ENCODE data around the gene CPEB1. TPM values are rescaled to one million over a fixed set of nuclear protein-coding genes. Genes with fewer than 3 reads are reported as not detected.

Gene CPEB1
- total RNA-seq, 1 donor from 2014 or later = 2.5 TPM

DNA sequence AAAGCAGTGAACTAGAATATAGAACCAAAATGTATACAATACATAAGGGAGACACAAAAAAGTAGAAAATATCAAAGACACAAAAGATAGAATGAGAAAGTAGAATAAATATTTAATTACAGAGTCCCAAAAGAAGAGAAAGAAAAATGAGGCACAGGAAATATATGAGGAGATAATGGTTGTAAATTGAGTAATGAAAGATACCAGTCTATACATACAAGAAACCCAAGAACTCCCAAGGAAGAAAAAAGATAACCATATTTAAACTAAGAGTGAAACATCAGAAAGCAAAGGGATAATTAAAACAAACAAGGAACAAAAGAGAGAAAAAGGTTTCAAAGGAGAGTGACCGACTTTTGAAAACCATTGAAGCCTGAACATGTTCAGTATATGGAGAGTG is 47.3 kb downstream of the CPEB1 start:
- TF ChIP-seq, protein P1, sequence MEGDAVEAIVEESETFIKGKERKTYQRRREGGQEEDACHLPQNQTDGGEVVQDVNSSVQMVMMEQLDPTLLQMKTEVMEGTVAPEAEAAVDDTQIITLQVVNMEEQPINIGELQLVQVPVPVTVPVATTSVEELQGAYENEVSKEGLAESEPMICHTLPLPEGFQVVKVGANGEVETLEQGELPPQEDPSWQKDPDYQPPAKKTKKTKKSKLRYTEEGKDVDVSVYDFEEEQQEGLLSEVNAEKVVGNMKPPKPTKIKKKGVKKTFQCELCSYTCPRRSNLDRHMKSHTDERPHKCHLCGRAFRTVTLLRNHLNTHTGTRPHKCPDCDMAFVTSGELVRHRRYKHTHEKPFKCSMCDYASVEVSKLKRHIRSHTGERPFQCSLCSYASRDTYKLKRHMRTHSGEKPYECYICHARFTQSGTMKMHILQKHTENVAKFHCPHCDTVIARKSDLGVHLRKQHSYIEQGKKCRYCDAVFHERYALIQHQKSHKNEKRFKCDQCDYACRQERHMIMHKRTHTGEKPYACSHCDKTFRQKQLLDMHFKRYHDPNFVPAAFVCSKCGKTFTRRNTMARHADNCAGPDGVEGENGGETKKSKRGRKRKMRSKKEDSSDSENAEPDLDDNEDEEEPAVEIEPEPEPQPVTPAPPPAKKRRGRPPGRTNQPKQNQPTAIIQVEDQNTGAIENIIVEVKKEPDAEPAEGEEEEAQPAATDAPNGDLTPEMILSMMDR (IDR thresholded peaks at IDR 0.05) = no peak
- Histone ChIP-seq H3K9me3 (no peaks in the 10 kb centered on the region), H3K27me3 (peaks cover 12% of the 10 kb centered on the region), H3K36me3 (no peaks in the 10 kb centered on the region), H3K27ac (no peak overlapping the region), H3K4me3 (no peak overlapping the region), H3K4me1 (no peaks in the 10 kb centered on the region)
- DNase-seq (no peak), ATAC-seq (no peak)
- intact Hi-C loops (cut with DNase I) = no loop called here

DNA sequence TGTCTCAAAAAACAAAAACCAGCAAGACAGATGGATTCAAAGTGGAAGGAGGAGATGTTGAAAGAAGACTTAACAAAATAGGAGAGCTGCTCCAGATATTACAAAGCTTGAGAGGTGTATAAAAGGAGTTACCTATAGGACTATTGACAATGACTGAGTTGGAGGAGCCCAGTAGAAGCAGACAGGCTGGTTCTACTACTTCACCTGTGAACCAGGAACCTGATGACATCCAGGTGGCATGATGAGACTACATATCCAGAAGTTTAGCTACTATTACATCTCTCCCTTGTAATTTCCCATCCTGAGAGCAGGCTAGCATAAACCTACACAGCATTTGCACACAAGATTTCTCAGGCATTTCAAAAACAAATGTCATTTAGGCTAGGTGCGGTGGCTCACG is 49.3 kb downstream of the CPEB1 start:
- Histone ChIP-seq H3K27ac (no peak overlapping the region), H3K36me3 (no peaks in the 10 kb centered on the region), H3K27me3 (peaks cover 12% of the 10 kb centered on the region), H3K4me1 (no peaks in the 10 kb centered on the region), H3K4me3 (no peak overlapping the region), H3K9me3 (no peaks in the 10 kb centered on the region)
- intact Hi-C loops (cut with DNase I) = no loop called here
- TF ChIP-seq, protein P1 (IDR thresholded peaks at IDR 0.05) = no peak
- no peak for DNase-seq
- no peak for ATAC-seq

DNA sequence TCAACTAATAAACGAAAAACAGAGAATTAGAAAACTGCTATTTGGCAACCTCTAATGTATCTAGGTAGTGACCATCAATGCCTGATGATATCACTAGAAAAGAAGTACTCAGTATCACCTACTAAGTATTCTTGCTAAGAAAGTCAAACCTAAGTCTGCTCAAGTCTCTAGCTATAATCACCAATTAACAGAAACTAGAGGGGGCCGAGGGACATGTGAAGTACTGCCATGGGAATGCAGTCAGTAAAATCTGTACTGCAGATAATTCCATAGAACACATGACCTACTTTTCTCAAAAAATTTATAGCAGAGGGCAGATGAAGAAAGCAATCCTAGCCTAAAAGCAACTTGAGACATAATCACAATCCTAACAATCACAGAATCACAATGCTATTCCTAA is 51.4 kb downstream of the CPEB1 start:
- Histone ChIP-seq H3K4me3 (no peak overlapping the region), H3K36me3 (no peaks in the 10 kb centered on the region), H3K27me3 (peaks cover 12% of the 10 kb centered on the region), H3K4me1 (no peaks in the 10 kb centered on the region), H3K9me3 (no peaks in the 10 kb centered on the region), H3K27ac (no peak overlapping the region)
- ATAC-seq (no peak), DNase-seq (no peak)
- TF ChIP-seq, protein P1 (IDR thresholded peaks at IDR 0.05) = no peak
- intact Hi-C loops (cut with DNase I) = no loop called here

DNA sequence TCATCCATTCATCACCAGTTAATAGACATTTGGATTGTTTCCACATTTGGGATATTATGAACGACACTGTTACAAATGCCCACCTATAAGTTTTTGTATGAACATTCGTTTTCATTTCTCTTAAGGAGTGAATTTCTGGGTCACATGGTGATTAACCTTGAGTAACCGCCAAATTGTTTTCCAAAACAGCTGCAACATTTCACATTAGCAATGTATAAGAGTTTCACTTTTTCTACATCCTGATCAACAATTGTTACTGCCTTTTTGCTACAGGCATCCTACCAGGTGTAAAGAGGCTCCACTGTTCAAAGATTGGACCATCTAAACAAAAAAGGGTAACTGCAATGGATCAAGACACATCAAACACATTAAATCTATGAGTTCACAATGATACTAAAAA is 52.0 kb downstream of the CPEB1 start:
- TF ChIP-seq, protein P1 (IDR thresholded peaks at IDR 0.05) = no peak
- no peaks in the 10 kb centered on the region for H3K9me3 ChIP-seq
- DNase-seq (no peak), ATAC-seq (no peak)
- no peaks in the 10 kb centered on the region for H3K36me3 ChIP-seq
- H3K27ac ChIP-seq = no peak overlapping the region
- no peaks in the 10 kb centered on the region for H3K4me1 ChIP-seq
- peaks cover 12% of the 10 kb centered on the region for H3K27me3 ChIP-seq
- intact Hi-C loops (cut with DNase I) = no loop called here
- no peak overlapping the region for H3K4me3 ChIP-seq

DNA sequence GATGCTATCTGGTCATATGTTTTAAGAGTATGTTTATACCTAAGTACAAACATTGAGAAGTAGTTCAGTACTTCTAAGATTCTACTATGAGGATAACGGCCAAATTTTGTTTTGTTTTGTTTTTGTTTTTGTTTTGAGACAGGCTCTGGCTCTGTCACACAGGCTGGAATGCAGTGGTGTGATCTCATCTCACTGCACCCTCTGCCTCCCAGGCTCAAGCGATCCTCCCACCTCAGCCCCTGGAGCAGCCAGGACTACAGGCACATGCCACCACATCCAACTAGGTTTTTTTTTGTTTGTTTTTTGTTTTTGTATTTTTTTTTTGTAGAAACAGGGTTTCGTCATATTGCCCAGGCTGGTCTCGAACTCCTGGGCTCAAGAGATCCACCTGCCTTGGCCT is 59.4 kb downstream of the CPEB1 start:
- TF ChIP-seq, protein P1 (IDR thresholded peaks at IDR 0.05) = no peak
- no peak overlapping the region for H3K27ac ChIP-seq
- no peaks in the 10 kb centered on the region for H3K9me3 ChIP-seq
- intact Hi-C loops (cut with DNase I) = no loop called here
- no peak overlapping the region for H3K4me3 ChIP-seq
- DNase-seq = no peak
- ATAC-seq = no peak
- H3K4me1 ChIP-seq = no peaks in the 10 kb centered on the region
- H3K36me3 ChIP-seq = no peaks in the 10 kb centered on the region
- H3K27me3 ChIP-seq = no peaks in the 10 kb centered on the region

DNA sequence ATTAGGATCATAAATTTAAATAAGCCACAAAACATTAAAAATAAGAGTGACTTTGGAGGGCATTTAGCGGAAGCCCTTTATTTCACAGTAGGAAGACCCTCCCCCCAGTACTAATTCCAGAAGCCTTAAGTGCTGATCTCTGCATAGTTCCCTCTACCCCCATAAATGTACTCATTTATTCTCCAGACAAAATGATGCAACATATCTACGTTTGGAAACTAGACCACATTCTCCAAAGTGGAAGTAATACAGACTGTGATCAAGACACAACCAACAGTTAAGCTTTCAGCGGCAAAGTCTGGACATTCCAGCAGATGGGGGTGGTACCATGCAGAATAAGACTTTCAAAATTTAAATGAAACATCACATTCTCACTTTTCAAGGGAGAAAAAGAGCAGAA is 62.1 kb downstream of the CPEB1 start:
- intact Hi-C loops (cut with DNase I) = no loop called here
- no peaks in the 10 kb centered on the region for H3K9me3 ChIP-seq
- no peaks in the 10 kb centered on the region for H3K27me3 ChIP-seq
- H3K4me1 ChIP-seq = no peaks in the 10 kb centered on the region
- no peak overlapping the region for H3K4me3 ChIP-seq
- no peak overlapping the region for H3K27ac ChIP-seq
- TF ChIP-seq, protein P1 (IDR thresholded peaks at IDR 0.05) = no peak
- H3K36me3 ChIP-seq = no peaks in the 10 kb centered on the region
- DNase-seq = no peak
- ATAC-seq = peak; percentile 42

All from upper lobe of right lung (tissue), 1 donor.